Measurements from ENCODE around the gene TMEM243.
A peak's percentile ranks its signal among the peaks of the same experiment; 100 is the strongest.

The TMEM243 gene

DNA sequence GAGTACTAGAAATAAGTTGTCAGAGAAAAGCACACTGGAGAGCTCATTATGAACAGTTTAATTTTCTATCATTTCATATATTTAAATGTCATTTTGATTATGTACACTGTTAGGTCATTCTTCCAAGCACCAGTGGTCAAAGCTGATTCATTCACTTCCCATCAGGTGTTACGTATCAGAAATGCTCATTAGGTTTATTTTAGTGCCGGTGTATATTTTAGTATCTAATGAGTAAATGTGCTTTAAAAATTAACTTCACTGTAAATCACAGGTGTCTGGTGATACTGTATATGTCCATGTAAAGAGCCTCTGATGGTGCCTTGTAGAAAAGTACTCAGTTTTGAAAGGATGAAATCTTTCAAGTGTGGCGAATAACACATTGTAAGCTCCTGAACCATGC, 63.7 kb downstream of the TMEM243 start:
- no peak for DNase-seq

DNA sequence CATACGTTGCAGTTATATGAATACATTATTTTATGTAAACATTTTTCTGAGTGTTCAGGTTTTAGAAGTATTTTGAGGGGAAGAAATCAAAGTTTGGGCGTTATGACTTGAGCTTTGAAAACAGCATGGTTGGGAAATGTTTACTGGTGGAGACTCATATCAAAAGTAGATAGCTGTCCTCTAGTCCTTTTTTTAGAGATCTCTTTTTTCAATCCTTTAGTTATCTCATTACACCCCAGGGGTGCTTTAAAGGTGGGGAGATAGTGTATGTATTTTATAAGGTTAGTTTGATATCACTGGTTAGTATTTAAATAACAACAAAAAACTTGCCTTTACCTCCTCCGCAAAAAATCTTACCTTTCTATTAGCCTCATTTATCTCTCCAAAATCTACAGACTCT, 65.0 kb downstream of the TMEM243 start:
- DNase-seq, result no peak

DNA sequence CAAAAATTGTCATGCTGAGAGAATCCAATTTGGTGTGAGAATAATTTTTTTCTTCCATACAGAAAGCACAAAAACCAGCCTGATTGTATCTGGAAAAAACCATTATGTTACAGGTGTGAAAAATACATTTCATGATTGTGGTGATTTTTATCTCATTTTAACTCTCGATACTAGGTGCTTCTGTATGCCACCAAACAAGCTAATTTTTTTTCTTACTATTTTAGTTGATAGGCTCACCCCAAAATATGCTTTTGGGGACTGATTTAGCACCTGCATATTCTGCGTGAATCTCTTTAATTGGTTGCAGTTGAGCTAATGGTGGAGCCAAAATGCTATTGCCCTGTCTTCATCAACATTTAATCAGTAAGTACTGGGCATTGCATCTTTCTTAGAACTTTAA, 65.4 kb downstream of the TMEM243 start:
- no peak for DNase-seq

DNA sequence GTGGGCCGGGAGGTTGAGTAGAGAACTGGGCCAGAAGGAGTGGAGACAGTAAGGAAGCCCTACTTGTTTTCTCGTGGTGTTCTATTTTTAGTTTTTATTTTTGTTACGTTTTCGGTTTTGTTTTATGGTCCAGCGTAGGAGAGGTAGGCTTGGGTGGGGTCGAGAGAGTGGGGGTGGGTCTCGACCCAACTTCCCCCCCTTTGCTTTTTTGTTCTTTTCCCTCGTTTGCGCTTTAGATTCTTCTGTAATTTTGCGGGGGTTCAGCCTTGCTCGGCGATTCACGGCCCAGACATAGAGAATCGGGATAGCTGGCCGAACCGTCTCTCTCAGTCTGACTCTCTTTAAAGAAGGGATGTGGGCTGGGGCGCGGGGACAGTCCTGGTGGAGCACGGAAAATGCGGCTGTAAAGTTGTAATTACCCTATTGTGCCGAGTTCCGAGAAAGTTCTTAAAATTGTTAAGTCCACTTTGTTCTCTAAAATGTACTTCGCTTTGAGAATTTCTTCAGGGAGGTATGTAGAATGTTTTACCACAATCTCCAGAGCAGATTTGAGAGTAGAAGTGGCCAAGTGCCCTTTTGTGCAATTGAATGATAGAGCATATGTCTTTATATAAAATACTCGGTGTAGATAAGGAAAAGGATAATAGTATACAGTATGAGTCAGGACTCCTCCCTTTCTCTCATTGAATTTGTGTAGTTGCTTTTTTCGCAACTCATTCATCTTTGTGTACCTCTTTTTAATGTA, 66.5 kb downstream of the TMEM243 start:
- peak; percentile 46 for DNase-seq

DNA sequence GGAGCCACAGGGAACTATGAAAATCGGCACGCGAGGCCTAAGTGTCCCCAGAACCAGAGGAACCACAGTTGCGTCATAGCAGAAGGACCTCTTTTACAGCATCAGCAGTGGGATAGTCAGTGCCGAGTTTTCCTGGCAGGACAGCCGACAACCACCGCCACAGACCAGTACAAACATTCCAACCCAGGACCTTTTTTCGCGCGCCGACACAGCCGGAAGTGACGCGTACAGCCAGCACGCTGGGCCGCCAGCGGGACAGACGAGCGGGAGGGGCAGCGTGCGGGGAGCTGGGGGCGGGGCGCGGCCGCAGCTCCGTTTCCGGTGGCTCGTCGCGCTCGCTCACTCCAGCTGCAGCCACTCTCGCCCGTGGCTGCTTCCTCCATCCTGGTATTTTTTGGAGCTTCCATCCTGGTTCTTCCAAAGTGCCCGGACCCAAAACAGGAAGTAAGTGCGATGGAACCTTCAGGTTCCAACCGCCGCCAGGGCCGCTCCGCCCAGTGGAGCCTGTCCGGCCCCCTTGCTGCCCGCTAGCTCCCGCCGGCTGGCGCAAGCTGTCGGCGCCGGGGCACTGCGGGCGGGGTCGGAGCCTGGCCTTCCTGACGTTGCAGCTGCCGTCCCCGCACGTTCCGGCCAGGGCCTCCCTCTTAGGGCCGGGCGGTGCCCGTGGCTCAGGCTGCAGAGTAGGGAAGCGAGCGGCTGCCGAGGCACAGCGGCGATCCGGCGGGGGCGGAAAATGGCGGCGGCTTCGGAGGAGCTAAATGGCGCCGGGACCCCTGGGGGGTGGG, 67.2 kb downstream of the TMEM243 start, which contains the start of gene DMTF1:
Gene DMTF1, plus strand, starts transcription at position 342 of the 785 bp plus-strand sequence. CDS start 12,489 bp downstream, outside the sequence.
- peak; percentile 96 for DNase-seq

DNA sequence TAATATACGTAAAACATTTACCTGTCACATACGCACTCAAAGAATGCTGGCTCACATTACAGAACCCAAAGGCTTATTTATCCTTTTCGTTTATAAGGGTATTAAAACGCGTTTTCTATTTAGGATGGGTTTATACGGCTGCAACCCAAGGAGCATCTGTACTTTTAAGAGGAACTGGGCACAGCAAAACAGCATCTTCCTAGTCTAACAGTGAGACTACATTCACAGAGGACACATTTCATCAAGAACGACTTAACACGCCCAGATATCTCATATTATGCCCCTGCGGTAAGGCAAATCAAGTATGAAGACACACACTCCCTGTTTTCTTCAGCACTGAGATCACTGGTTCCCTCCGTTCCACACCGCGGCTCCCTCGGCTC, 67.8 kb downstream of the TMEM243 start:
- DNase-seq, result peak; percentile 17

DNA sequence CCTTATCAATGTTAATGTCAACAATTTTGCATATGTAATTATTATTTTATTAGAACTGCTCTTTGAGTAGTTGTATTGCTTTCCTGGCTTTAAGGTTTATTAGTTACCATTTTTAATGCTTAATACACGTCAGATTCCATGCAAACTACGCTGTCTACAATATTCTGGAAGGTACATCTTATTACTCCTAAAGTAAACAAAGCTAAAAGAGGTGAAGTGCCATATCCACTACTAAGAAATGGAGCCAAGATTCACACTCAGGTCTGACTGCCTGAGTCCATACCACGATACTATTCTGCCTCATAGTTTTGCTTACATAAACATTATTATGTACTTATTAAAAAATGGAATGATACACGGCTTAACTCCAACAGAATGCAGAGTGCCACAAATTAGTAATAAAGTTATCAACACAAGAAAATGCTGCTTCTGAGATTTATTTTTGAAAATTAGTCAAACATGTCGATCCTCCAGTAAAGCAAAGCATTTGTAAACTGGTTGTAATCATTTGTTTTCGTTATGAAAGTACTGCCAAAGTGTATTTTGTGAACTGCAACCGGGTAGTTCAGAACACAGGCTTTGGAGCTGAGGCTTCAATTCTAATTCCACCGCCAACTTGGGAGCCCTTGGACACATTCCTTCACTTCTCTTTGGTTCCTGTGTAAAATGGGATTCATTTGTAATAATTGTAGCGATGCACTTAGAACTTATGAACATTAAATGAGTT, 68.4 kb downstream of the TMEM243 start:
- DNase-seq, result no peak

DNA sequence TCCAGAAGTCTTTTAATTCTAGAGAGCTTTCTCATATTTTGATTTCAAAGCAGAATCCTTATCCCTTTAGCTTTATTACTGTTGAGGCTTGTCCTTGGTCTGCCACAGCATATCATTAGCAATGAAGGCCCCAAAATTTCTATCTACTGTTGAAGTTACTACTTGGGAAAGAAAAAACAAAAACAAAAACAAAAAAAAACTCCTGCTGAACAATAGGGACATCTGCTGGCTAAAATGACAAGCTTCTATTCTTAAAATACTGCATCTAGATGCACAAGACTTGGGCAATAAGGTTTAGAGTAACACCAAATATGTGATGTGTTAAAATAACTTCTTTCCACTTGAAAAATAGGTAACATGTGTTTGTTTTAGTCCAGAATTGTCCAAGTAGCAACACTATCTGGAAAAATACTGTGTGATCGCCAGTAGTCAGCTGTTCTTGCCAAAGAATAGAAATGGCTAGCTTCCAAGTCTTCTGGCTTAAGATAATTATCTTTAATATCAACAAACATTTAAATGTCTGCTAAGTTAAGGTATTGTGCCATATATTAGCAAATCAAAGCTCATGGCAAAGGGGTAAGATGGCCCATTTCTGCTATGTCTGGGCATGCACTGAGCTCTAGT, 71.1 kb downstream of the TMEM243 start:
- peak; percentile 26 for DNase-seq

DNA sequence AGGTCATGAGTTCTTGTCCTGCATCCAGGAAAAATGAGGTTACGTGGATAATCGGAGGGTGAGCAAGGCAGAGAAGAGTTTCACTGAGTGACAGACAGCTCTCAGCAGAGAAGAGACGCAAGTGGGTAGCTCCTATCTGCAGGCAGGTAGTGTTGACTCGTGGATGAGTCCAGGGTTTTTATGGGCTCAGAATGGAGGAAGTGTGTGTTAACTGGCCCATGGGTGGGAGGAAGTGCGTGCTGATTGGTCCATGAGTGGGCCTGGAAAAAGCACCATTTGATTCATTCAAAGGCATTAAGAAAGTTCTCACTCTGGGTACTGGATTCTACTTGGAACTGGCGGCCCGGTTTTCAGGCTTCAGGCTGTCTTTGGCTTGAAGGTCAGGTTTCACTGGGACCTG, 72.0 kb downstream of the TMEM243 start:
- no peak for DNase-seq

DNA sequence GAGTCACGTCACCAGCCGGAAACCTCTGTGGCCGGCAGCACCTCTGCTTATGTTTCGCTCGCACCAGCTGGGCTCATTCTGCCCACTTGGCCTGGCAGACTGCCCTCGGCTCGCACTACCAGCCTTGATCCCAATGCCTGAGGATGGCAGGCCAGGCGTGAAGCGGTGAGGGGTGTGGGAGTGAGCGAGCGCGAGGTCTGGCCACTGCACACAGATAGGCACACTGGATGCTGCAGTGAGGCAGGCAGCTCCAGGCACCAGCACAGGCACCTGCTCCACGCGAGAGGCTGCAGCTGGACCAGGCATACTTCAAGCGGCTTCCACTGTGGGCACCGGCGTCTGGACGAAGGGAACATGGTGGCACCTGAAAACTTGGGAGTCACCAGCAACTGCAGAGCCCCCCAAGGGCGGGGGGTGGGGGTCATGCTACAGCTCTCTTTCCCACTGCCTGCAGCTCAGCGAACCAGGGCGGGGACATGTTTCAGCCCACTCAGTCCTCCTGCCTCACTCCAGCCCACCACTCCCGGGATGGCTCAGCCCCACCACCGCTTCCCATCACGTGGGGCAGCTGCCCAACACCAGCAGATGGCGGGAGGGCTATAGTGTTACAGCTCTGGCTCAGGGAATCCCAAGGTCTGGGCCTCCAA, 72.7 kb downstream of the TMEM243 start:
- DNase-seq, result peak; percentile 44
